Liver (tissue), 9 donors: ENCODE measurements around the gene SCN4A. TPM values are rescaled to one million over a fixed set of nuclear protein-coding genes. Genes with fewer than 3 reads are reported as not detected.

ENCODE experiments used
- DNase-seq: peaks from one replicate; pipeline ENCODE4 v3.0.0-alpha.2; 2017; ENCODE audit warnings: low spot score
- H3K27ac ChIP-seq, 2 donors: one replicate each; pipeline ENCODE4 v1.7.0; 2013; ENCODE audit warnings: inconsistent platforms in 2 of 2, low read length in 2 of 2, control low read depth in 1 of 2, low read depth in 1 of 2, mild to moderate bottlenecking in 1 of 2
- H3K27me3 ChIP-seq, 4 donors: one replicate each; pipeline versions ENCODE4 v1.6.1 to v1.7.0; 2013; ENCODE audit warnings: low read length in 3 of 4, inconsistent platforms in 1 of 4, mild to moderate bottlenecking in 1 of 4, moderate library complexity in 1 of 4; ENCODE audit not compliant: control insufficient read depth in 4 of 4, insufficient read depth in 4 of 4
- H3K36me3 ChIP-seq, 4 donors: one replicate each; pipeline versions ENCODE4 v1.6.1 to v1.7.0; 2013; ENCODE audit warnings: low read length in 3 of 4, mild to moderate bottlenecking in 3 of 4, low read depth in 1 of 4, moderate library complexity in 1 of 4; ENCODE audit not compliant: control insufficient read depth in 4 of 4, insufficient read depth in 3 of 4
- H3K4me1 ChIP-seq, 4 donors: one replicate each; pipeline versions ENCODE4 v1.6.1 to v1.7.0; 2013; ENCODE audit warnings: low read length in 3 of 4, mild to moderate bottlenecking in 3 of 4, moderate library complexity in 1 of 4; ENCODE audit not compliant: control insufficient read depth in 4 of 4, insufficient read depth in 4 of 4
- H3K4me3 ChIP-seq, 3 donors: one replicate each; pipeline versions ENCODE4 v1.6.1 to v1.7.0; 2013; ENCODE audit warnings: low read length in 3 of 3, control low read depth in 1 of 3, low read depth in 1 of 3, mild to moderate bottlenecking in 1 of 3
- H3K9ac ChIP-seq, 2 donors: one replicate each; pipeline ENCODE4 v1.7.0; 2013; ENCODE audit warnings: low read length in 2 of 2, mild to moderate bottlenecking in 2 of 2, moderate library complexity in 2 of 2, control low read depth in 1 of 2, low read depth in 1 of 2
- H3K9me3 ChIP-seq, 4 donors: one replicate each; pipeline versions ENCODE4 v1.6.1 to v1.7.0; 2013; ENCODE audit warnings: low read length in 3 of 4; ENCODE audit not compliant: control insufficient read depth in 4 of 4
- ATF3 ChIP-seq: IDR thresholded peaks from 2 replicates; pipeline ENCODE4 v1.6.1; 2016; ENCODE audit warnings: antibody characterized with exemption
- CTCF ChIP-seq: fragments of 150-350 bp; IDR thresholded peaks from 2 replicates; pipeline ENCODE4 v1.5.1; 2017; ENCODE audit warnings: improper control_type of control experiment, low read depth, low read length; ENCODE audit not compliant: missing input control
- EGR1 ChIP-seq, 2 donors: IDR thresholded peaks; 2 replicates each; pipeline ENCODE4 v1.6.1; 2016 to 2018; ENCODE audit warnings: antibody characterized with exemption in 2 of 2, low read depth in 2 of 2
- FOXA1 ChIP-seq: IDR thresholded peaks from 2 replicates; pipeline ENCODE4 v1.6.1; 2016; ENCODE audit warnings: antibody characterized with exemption
- FOXA2 ChIP-seq: IDR thresholded peaks from 2 replicates; pipeline ENCODE4 v1.6.1; 2016; ENCODE audit warnings: antibody characterized with exemption
- GABPA ChIP-seq, 2 donors: IDR thresholded peaks in 1 of 2; conservative IDR thresholded peaks in 1 of 2; 2 replicates each; pipeline ENCODE4 v1.6.1; 2016; ENCODE audit warnings: antibody characterized with exemption in 2 of 2, mild to moderate bottlenecking in 1 of 2, moderate library complexity in 1 of 2
- HNF4A ChIP-seq, 2 donors: conservative IDR thresholded peaks; 2 replicates each; pipeline ENCODE4 v1.6.1; 2016; ENCODE audit warnings: antibody characterized with exemption in 2 of 2, mild to moderate bottlenecking in 2 of 2
- HNF4G ChIP-seq: IDR thresholded peaks from 2 replicates; pipeline ENCODE4 v1.6.1; 2016; ENCODE audit warnings: antibody characterized with exemption
- JUND ChIP-seq, 2 donors: IDR thresholded peaks; 2 replicates each; pipeline ENCODE4 v1.6.1; 2016; ENCODE audit warnings: antibody characterized with exemption in 2 of 2
- MAX ChIP-seq: IDR thresholded peaks from 2 replicates; pipeline ENCODE4 v1.6.1; 2016; ENCODE audit warnings: antibody characterized with exemption
- NR2F2 ChIP-seq: IDR thresholded peaks from 2 replicates; pipeline ENCODE4 v1.6.1; 2016; ENCODE audit warnings: antibody characterized with exemption
- RAD21 ChIP-seq, 2 donors: IDR thresholded peaks; 2 replicates each; pipeline ENCODE4 v1.6.1; 2016; ENCODE audit warnings: antibody characterized with exemption in 2 of 2, mild to moderate bottlenecking in 2 of 2
- REST ChIP-seq: IDR thresholded peaks from 2 replicates; pipeline ENCODE4 v1.6.1; 2016; ENCODE audit warnings: antibody characterized with exemption, mild to moderate bottlenecking
- RXRA ChIP-seq, 2 donors: IDR thresholded peaks; 2 replicates each; pipeline ENCODE4 v1.6.1; 2017 to 2018; ENCODE audit warnings: antibody characterized with exemption in 2 of 2, mild to moderate bottlenecking in 1 of 2
- SP1 ChIP-seq: IDR thresholded peaks from 2 replicates; pipeline ENCODE4 v1.6.1; 2018; ENCODE audit warnings: antibody characterized with exemption, mild to moderate bottlenecking
- TAF1 ChIP-seq: conservative IDR thresholded peaks from 2 replicates; pipeline ENCODE4 v1.6.1; 2016; ENCODE audit warnings: antibody characterized with exemption, mild to moderate bottlenecking
- YY1 ChIP-seq: IDR thresholded peaks from 2 replicates; pipeline ENCODE4 v1.6.1; 2016; ENCODE audit warnings: antibody characterized with exemption, mild to moderate bottlenecking
- ZBTB33 ChIP-seq: IDR thresholded peaks from 2 replicates; pipeline ENCODE4 v1.6.1; 2016; ENCODE audit warnings: antibody characterized with exemption
- WGBS: extraction: QIAGEN DNeasy Blood & Tissue Kit; methylation state at CpG from one replicate; pipeline ENCODE4 v1.1.7; 2013; 5-methylcytosine and 5-hydroxymethylcytosine counted together
- polyA plus RNA-seq, 2 donors: library from polyadenylated mRNA; stranded (reverse) in 1 of 2; unstranded in 1 of 2; fragments of 200-250 nt in 1 of 2; fragments of >200 nt in 1 of 2; fragmentation: Nextera tagmentation in 1 of 2; extraction: Ambion mirVana in 1 of 2; gene quantifications; one replicate each; pipeline versions ENCODE4 v1.2.1 to v1.2.3, GENCODE V29; 2013 to 2015
- total RNA-seq, 2 donors: library from RNA; depleted of rRNA; stranded (reverse); fragments of >200 nt; gene quantifications; one replicate each; pipeline ENCODE4 v1.2.3, GENCODE V29; 2014
- donor health status: healthy.
- donor health status: healthy.
- donor health status: healthy.
- donor health status: healthy.
- donor health status: healthy.

Gene SCN4A
- total and polyA plus RNA-seq, 4 donors: 0.04 to 1.3 (median 0.43) TPM

- 72% methylated on average over 3 of the region's 3 CpGs for WGBS
- no peaks in the 10 kb centered on the region for H3K36me3 ChIP-seq
- no peaks in the 10 kb centered on the region for H3K9me3 ChIP-seq
- no peaks in the 10 kb centered on the region for H3K27me3 ChIP-seq
- H3K9ac ChIP-seq: no peak overlapping the region
- TF ChIP-seq ZBTB33 (no peak), ATF3 (no peak), SP1 (no peak), GABPA (IDR thresholded peaks at IDR 0.05 in 1 of 2, conservative IDR thresholded peaks at IDR 0.05 in 1 of 2) (no peak), RAD21 (IDR thresholded peaks at IDR 0.05) (no peak), JUND (IDR thresholded peaks at IDR 0.05) (no peak), EGR1 (IDR thresholded peaks at IDR 0.05; ENCODE audit: low read depth in 2 of 2) (no peak), FOXA1 (no peak), FOXA2 (no peak), YY1 (no peak), TAF1 (no peak), HNF4A (conservative IDR thresholded peaks at IDR 0.05) (no peak), RXRA (IDR thresholded peaks at IDR 0.05) (no peak), HNF4G (no peak), MAX (no peak), CTCF (no peak), REST (no peak), NR2F2 (no peak)
- no peak overlapping the region for H3K4me3 ChIP-seq
- DNase-seq: no peak
- peaks cover 0 to 9% (median 5%) of the 10 kb centered on the region in 4 donors for H3K4me1 ChIP-seq
- H3K27ac ChIP-seq: no peak overlapping the region
These were observed 20.8 kb upstream of the SCN4A start for GRCh38 chr17:63993368-63993985.
